ENCODE results near the gene PKP1.

- TF ChIP-seq POLR2A (IDR thresholded peaks at IDR 0.05) (no peak), CTCF (IDR thresholded peaks at IDR 0.05) (no peak)
Measured at GRCh38 chr1:201275253-201275666, 8.0 kb upstream of the PKP1 start.
